Measurements from ENCODE around the gene TMX4.

GRCh38 chr20:7980332-7981046 is 39.1 kb downstream of the TMX4 start:
- TF ChIP-seq POLR2A (IDR thresholded peaks at IDR 0.05; ENCODE audit: low read length) (no peak), GATA1 (IDR thresholded peaks at IDR 0.05; ENCODE audit: low read depth, low read length) (no peak)

Measured in erythroblast (primary cell).